Islet precursor cell (in vitro differentiated cells): Measurements from ENCODE around the gene FAM174B.

Experiments used
- DNase-seq: peaks from one replicate; pipeline ENCODE4 v3.0.0-alpha.2; 2018

FAM174B gene

GRCh38 chr15:92655178-92655995, at the start of gene FAM174B:
FAM174B (minus strand) TSS chr15:92655775.
- DNase-seq, result peak; percentile 79

- DNase-seq, result no peak
Measured at GRCh38 chr15:92696096-92696495, 40.5 kb upstream of the FAM174B start.

GRCh38 chr15:92693691-92694331, 38.2 kb upstream of the FAM174B start:
- DNase-seq, result peak; percentile 88

- DNase-seq, result no peak
Measured at GRCh38 chr15:92690395-92690794, 34.8 kb upstream of the FAM174B start.

GRCh38 chr15:92687746-92688145, 32.2 kb upstream of the FAM174B start:
- DNase-seq, result no peak

- no peak for DNase-seq
Measured at GRCh38 chr15:92687195-92687602, 31.6 kb upstream of the FAM174B start.

GRCh38 chr15:92683511-92683834, 27.9 kb upstream of the FAM174B start:
- DNase-seq, result peak; percentile 87

GRCh38 chr15:92682741-92683510, 27.4 kb upstream of the FAM174B start:
- DNase-seq, result no peak

GRCh38 chr15:92681141-92681631, 25.6 kb upstream of the FAM174B start:
- DNase-seq, result no peak

- DNase-seq, result no peak
Measured at GRCh38 chr15:92677999-92678398, 22.4 kb upstream of the FAM174B start.

GRCh38 chr15:92676561-92676960, 21.0 kb upstream of the FAM174B start:
- DNase-seq, result no peak

- no peak for DNase-seq
Measured at GRCh38 chr15:92675485-92675884, 19.9 kb upstream of the FAM174B start.

GRCh38 chr15:92674347-92674746, 18.8 kb upstream of the FAM174B start:
- DNase-seq, result no peak

- no peak for DNase-seq
Measured at GRCh38 chr15:92672102-92672501, 16.5 kb upstream of the FAM174B start.

- no peak for DNase-seq
Measured at GRCh38 chr15:92671406-92671805, 15.8 kb upstream of the FAM174B start.

GRCh38 chr15:92670621-92671020, 15.0 kb upstream of the FAM174B start:
- DNase-seq, result no peak

GRCh38 chr15:92669432-92669831, 13.9 kb upstream of the FAM174B start:
- DNase-seq, result no peak

- DNase-seq, result no peak
Measured at GRCh38 chr15:92668620-92669019, 13.0 kb upstream of the FAM174B start.

GRCh38 chr15:92667970-92668485, 12.5 kb upstream of the FAM174B start:
- DNase-seq, result no peak

GRCh38 chr15:92667287-92667904, 11.8 kb upstream of the FAM174B start:
- no peak for DNase-seq

GRCh38 chr15:92666780-92667179, 11.2 kb upstream of the FAM174B start:
- DNase-seq, result no peak

- no peak for DNase-seq
Measured at GRCh38 chr15:92665100-92665555, 9.6 kb upstream of the FAM174B start.
